ENCODE measurements around the gene IRAG1. TPM values are rescaled to one million over a fixed set of nuclear protein-coding genes. Genes with fewer than 3 reads are reported as not detected.

Gene IRAG1
- total RNA-seq, 1 donor from 2014 or later = 0.26 TPM

DNA sequence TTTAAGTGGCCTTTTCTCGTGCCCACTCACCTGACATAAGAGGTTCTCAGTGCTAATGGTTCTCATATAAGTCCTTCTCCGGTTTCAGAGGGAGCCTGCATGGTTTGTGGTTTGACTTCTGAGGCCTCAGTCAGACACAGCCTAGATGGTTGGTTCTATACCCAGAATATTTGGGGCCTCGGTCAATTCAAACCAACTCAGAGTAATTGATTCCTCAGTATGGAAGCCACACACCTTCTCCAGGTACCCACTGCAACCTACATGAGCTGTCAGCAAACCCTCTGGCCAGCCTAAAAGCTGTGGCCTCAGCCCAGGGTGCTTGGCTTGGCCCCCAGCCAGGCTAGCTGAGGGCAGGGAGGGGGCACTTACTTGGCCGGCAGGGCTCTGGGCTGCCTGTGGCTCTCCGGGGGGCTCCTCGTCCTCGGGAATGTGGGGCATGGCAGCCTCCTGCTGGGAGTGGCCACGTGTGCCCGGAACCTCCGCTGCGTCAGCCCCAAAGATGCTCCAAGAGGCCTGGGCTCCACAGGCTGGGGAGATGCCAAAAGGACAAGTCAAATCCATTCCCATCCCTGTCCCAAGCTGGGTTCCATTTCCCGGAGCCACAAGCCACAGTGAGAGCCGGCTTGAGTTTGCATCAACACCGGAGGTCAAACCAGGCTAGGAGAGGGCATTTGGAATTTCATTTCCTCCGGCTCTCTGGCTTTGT is 41.7 kb downstream of the IRAG1 start:
- DNase-seq (ENCODE audit: low read depth) (no peak), FAIRE-seq (no peak)
- H3K36me3 ChIP-seq (ENCODE audit: control insufficient read depth, insufficient read depth, low read length) = no peaks in the 10 kb centered on the region
- H3K27me3 ChIP-seq (ENCODE audit: control insufficient read depth, insufficient read depth, low read length) = no peaks in the 10 kb centered on the region
- TF ChIP-seq, protein P1, sequence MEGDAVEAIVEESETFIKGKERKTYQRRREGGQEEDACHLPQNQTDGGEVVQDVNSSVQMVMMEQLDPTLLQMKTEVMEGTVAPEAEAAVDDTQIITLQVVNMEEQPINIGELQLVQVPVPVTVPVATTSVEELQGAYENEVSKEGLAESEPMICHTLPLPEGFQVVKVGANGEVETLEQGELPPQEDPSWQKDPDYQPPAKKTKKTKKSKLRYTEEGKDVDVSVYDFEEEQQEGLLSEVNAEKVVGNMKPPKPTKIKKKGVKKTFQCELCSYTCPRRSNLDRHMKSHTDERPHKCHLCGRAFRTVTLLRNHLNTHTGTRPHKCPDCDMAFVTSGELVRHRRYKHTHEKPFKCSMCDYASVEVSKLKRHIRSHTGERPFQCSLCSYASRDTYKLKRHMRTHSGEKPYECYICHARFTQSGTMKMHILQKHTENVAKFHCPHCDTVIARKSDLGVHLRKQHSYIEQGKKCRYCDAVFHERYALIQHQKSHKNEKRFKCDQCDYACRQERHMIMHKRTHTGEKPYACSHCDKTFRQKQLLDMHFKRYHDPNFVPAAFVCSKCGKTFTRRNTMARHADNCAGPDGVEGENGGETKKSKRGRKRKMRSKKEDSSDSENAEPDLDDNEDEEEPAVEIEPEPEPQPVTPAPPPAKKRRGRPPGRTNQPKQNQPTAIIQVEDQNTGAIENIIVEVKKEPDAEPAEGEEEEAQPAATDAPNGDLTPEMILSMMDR (IDR thresholded peaks at IDR 0.05; ENCODE audit: insufficient read depth, low read length, severe bottlenecking) = no peak
- no peak overlapping the region for H3K4me3 ChIP-seq (ENCODE audit: low read depth, low read length)

DNA sequence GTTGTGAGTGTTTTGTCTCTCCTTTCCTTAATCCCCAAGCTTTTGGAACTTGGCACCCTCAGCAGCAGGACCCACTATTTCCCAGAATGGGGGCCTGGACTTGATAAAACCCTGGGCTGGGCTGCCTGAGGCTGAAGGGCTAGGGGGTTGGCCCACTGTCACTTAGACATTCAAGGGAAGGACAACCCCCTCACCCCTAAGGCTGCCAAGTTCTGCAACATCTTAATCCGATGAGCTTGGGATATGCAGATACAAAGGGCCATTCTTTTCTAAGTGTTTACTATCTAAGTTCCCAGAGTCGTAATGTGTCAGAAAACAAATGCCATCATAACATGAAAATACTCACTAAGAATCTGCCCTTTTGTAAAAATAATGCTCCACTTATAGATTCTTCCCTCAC is 42.9 kb downstream of the IRAG1 start:
- DNase-seq (ENCODE audit: low read depth) (no peak), FAIRE-seq (no peak)
- no peaks in the 10 kb centered on the region for H3K27me3 ChIP-seq (ENCODE audit: control insufficient read depth, insufficient read depth, low read length)
- H3K36me3 ChIP-seq (ENCODE audit: control insufficient read depth, insufficient read depth, low read length) = no peaks in the 10 kb centered on the region
- TF ChIP-seq, protein P1 (IDR thresholded peaks at IDR 0.05; ENCODE audit: insufficient read depth, low read length, severe bottlenecking) = no peak
- no peak overlapping the region for H3K4me3 ChIP-seq (ENCODE audit: low read depth, low read length)

DNA sequence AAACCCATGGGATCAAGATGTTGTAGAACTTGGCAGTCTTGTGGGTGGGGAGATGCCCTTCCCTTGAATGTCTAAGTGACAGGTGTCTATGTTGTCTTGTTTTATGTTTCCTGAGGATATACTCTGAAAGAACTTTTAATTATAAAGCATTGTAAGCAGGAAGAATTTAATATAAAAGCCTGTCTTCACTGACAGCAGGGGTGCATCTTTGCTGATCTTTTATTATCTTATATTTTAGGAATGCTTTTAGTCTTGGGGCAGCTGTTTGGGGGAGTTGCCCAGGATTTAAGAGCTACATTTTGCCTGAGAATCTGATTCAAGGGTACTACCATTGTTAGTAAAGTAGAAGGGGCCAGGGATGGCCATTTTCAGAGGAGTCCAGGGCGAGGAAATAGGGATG is 43.4 kb downstream of the IRAG1 start:
- H3K4me3 ChIP-seq (ENCODE audit: low read depth, low read length) = no peak overlapping the region
- TF ChIP-seq, protein P1 (IDR thresholded peaks at IDR 0.05; ENCODE audit: insufficient read depth, low read length, severe bottlenecking) = no peak
- FAIRE-seq (no peak), DNase-seq (ENCODE audit: low read depth) (no peak)
- no peaks in the 10 kb centered on the region for H3K27me3 ChIP-seq (ENCODE audit: control insufficient read depth, insufficient read depth, low read length)
- H3K36me3 ChIP-seq (ENCODE audit: control insufficient read depth, insufficient read depth, low read length) = no peaks in the 10 kb centered on the region

DNA sequence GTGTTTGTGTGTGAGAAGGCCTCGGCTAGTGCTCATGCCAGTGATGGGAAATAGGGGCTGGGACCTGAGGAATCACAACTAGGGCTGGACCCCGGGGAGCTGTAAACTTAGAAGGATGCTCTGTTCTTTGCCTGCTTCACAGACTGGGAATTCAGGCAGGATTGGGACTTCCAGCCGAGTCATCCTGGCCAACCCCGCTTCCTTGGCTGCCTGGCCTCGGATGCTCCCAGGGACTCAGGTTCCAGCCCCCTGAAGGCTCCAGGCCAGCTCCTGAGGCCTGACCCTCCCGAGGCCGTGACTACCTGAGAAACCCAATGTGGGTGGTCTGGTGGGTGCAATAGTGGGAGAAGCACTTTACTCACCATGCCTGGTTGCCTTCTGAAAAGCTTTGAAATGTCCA is 44.7 kb downstream of the IRAG1 start:
- DNase-seq (ENCODE audit: low read depth) = no peak
- no peak overlapping the region for H3K4me3 ChIP-seq (ENCODE audit: low read depth, low read length)
- no peak for FAIRE-seq
- H3K36me3 ChIP-seq (ENCODE audit: control insufficient read depth, insufficient read depth, low read length) = no peaks in the 10 kb centered on the region
- TF ChIP-seq, protein P1 (IDR thresholded peaks at IDR 0.05; ENCODE audit: insufficient read depth, low read length, severe bottlenecking) = no peak
- H3K27me3 ChIP-seq (ENCODE audit: control insufficient read depth, insufficient read depth, low read length) = no peaks in the 10 kb centered on the region

DNA sequence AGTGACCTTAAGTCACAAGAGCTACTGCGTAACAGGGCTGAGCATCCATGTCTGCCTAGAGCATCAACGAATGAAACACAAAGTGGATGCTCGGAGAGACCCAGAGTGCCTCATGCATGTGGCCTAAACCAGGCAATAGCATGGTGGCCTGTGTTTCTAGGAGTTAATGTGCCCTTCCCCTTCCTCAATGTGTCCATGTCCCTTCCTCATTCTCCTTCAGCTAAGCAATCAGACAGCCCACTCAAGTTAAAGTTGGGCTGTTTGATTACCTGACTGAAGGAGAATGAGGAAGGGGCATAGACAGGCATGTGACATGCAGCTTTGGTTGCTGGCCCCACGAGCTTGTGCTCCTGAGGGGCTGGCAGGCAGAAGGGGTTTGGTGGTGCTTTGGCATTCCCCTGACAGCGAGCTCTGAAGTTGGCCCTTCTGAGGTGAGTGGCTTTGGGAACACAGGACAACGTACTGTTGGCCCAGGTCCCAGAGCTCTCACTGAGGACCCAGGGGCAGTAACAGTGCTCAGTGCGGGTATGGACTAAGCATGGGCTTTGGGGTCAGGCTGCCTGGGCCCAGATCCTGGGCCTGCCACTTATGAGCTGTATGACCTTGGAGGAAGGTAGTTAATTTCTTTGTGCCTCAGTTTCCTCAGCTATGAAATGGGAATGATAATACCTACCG is 46.7 kb downstream of the IRAG1 start:
- TF ChIP-seq, protein P1 (IDR thresholded peaks at IDR 0.05; ENCODE audit: insufficient read depth, low read length, severe bottlenecking) = no peak
- DNase-seq (ENCODE audit: low read depth) (no peak), FAIRE-seq (no peak)
- Histone ChIP-seq H3K27me3 (ENCODE audit: control insufficient read depth, insufficient read depth, low read length) (no peaks in the 10 kb centered on the region), H3K4me3 (ENCODE audit: low read depth, low read length) (no peak overlapping the region), H3K36me3 (ENCODE audit: control insufficient read depth, insufficient read depth, low read length) (no peaks in the 10 kb centered on the region)
